GM12873 (cell line): ENCODE measurements around the gene RPS10.

Experiments
- TF ChIP-seq, protein P1 (sequence below): IDR thresholded peaks from 2 replicates; pipeline ENCODE4 v1.5.1; 2012; ENCODE audit warnings: low read depth, mild to moderate bottlenecking, moderate library complexity, low read length, control low read depth; ENCODE audit not compliant: insufficient read depth; ENCODE audit errors: missing control alignments

RPS10 gene

DNA sequence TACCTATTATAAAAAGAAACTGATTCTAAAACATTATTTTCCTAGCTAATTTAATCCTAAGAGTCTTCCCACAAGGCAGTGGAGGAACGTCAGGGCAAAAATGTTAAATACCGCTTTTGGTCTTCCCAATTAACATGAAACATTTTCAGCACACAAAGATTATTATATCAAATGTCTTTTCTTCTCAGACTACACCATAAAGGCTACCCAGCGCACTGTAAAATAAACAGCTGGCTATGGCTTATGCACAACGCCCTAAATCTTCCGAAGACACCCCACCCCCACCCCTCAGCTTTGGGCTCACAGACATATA lies 34.4 kb downstream of the RPS10 start:
- TF ChIP-seq, protein P1, sequence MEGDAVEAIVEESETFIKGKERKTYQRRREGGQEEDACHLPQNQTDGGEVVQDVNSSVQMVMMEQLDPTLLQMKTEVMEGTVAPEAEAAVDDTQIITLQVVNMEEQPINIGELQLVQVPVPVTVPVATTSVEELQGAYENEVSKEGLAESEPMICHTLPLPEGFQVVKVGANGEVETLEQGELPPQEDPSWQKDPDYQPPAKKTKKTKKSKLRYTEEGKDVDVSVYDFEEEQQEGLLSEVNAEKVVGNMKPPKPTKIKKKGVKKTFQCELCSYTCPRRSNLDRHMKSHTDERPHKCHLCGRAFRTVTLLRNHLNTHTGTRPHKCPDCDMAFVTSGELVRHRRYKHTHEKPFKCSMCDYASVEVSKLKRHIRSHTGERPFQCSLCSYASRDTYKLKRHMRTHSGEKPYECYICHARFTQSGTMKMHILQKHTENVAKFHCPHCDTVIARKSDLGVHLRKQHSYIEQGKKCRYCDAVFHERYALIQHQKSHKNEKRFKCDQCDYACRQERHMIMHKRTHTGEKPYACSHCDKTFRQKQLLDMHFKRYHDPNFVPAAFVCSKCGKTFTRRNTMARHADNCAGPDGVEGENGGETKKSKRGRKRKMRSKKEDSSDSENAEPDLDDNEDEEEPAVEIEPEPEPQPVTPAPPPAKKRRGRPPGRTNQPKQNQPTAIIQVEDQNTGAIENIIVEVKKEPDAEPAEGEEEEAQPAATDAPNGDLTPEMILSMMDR, result no peak

DNA sequence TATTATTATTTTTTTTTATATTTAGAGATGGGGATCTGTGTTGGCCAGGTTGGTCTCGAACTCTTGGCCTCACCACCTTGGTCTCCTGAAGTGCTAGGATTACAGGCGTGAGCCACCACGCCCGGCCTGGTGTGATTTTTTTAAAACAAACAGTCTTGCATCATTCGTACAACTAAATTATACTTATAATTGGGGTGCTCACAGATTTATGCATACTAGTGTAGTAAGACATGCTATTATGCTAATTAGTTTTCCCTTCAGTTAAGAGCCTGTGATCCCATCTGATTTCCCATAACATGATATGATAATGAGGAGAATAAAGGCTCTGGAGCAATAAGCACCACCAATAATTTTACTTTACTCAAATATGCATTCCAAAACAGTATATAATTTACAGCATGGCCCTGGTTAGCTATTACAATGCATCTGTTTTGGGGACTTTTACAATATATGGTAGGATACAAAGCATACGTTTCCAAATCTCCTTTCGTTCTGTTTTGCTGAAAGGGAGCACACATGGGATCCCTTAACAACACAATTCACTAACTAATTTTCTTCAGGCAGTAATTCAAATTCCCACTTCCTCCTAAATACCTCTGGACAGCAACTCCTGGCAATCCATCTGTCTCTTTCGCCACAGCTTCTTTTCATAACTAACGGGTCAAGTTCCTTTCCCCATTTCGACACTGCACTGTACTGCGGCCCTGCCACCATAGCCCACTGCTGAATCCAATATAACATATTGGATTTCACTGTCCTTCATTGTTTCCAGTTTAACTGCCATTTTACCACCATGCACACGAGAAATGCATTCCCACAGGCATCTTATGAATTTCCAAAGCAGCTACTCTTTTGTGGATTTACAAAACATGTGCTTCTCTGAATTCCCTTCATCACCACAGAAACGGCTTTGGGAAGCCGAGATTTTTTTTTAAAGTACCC lies 35.1 kb downstream of the RPS10 start:
- TF ChIP-seq, protein P1, result no peak

DNA sequence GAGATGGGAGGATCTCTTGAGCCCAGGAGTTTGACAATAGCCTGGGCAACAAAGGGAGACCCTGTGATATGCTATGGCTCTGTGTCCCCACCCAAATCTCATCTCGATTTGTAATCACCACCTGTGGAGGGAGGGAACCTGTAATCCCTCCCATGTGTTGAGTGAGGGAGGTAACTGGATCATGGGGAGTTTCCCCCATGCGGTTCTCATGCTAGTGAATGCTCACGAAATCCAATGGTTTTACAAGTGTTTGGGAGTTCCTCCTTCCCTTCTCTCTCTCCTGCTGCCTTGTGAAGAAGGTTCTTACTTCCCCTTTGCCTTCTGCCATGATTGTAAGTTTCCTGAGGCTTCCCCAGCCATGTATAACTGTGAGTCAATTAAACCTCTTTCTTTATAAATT lies 36.8 kb downstream of the RPS10 start:
- TF ChIP-seq, protein P1, result no peak

DNA sequence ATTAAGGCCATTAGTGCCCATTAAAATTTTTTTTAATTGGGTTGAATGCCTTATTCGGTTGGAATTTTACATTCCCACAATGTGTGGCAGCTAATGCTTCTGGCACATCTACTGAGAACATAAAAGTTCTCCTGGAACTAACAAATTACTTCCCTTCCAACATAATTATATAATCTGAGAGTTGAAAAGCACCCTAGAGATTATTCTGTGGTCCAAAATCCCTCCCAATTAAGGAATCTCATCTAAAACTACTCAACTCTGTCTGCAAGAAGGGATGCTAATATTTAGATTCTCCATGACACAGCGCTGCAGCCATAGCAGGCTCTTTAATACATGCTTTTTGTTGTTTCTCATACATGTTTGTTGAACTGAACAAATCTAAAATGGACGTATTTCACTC lies 37.4 kb downstream of the RPS10 start:
- TF ChIP-seq, protein P1, result no peak

DNA sequence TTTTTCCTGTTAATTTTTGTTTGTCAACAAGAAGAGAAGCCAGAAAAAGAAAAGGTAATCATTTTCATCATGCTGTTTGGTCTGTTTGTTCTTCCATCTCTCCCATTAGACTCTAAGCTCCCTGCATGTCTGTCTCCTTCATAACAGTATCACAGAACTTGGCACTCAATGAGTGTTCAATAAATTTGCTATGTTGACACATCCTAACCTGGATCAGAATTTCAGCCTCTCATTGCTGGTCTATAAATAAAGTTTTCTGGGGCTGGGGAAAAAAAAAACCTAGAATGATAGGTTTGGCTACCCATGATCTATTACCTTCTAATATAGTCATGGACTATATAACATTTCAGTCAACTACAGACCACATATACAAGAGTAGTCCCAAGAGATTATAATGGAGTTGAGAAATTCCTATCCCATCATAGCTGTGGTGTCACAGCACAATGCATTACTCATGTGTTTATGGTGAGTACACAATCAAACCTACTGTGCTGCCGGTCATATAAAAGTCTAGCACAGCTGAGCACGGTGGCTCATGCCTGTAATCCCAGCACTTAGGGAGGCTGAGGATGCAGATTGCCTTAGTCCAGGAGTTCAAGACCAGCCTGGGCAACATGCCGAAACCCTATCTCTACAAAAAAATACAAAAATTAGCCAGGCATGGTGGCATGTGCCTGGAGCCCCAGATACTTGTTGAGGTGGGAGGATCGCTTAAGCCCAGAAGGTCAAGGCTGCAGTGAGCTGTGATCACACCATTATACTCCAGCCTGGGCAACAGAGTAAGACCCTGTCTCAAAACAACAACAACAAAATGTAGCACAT lies 39.3 kb downstream of the RPS10 start:
- TF ChIP-seq, protein P1, result no peak

DNA sequence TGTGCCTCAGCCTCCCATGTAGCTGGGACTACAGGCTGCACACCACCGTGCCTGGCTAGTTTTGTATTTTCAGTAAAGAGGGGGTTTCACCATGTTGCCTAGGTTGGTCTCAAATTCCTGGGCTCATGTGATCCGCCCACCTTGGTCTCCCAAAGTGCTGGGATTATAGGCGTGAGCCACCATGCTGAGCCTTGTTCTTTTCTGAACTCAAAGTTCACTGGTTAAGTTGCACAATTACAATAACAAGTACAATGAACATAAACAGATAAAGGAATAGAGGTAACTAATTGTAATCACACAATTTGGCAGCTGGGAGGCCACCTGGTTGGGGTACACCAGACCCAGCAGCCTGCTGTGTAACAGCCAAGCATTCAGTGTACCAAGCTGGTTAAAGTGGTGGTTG lies 40.1 kb downstream of the RPS10 start:
- TF ChIP-seq, protein P1, result no peak
